H1 (cell line): ENCODE data around the gene LORICRIN. TPM values are rescaled to one million over a fixed set of nuclear protein-coding genes. Genes with fewer than 3 reads are reported as not detected.
A peak's percentile ranks its signal among the peaks of the same experiment; 100 is the strongest.

Experiments
- CTCF ChIA-PET: fragments of 300-600 bp; sonication (Branson Sonifier 250); formaldehyde crosslinking; loops from one replicate; lab custom pipeline; 2021; ENCODE audit not compliant: partially characterized antibody; lab: Charles Lee
- POLR2A ChIA-PET: fragments of 300-600 bp; sonication (Branson Sonifier 250); formaldehyde crosslinking; loops from one replicate; lab custom pipeline; 2021; ENCODE audit warnings: inconsistent platforms; ENCODE audit not compliant: partially characterized antibody; lab: Charles Lee
- DNase-seq, 2 experiments: peaks; one replicate each; pipeline versions ENCODE4 v3.0.0 to v3.0.0-alpha.2; 2010 to 2022; ENCODE audit warnings: low spot score in 2 of 2, low read depth in 1 of 2, mixed read lengths in 1 of 2
- FAIRE-seq: peaks from 2 replicates; lab custom pipeline; 2011; peaks lifted over from hg19 to GRCh38; lab: Jason Lieb, UNC
- H2AFZ ChIP-seq: 2 replicates; pipeline ENCODE4 v1.8.1; 2012; ENCODE audit warnings: low read length, inconsistent platforms
- H2AK5ac ChIP-seq: 2 replicates; pipeline ENCODE4 v1.6.1; 2013; ENCODE audit warnings: low read depth, low read length
- H2BK120ac ChIP-seq: replicated peaks from 2 replicates; pipeline ENCODE3; 2013; ENCODE audit warnings: low read depth, low read length, inconsistent platforms
- H2BK12ac ChIP-seq: 2 replicates; pipeline ENCODE4 v1.6.1; 2013; ENCODE audit warnings: low read depth, low read length
- H2BK15ac ChIP-seq: 2 replicates; pipeline ENCODE4 v1.6.1; 2013; ENCODE audit warnings: low read length
- H2BK20ac ChIP-seq: 2 replicates; pipeline ENCODE4 v1.6.1; 2013; ENCODE audit warnings: low read length
- H2BK5ac ChIP-seq: 2 replicates; pipeline ENCODE4 v1.6.1; 2013; ENCODE audit warnings: low read depth, low read length
- H3K14ac ChIP-seq: 2 replicates; pipeline ENCODE4 v1.6.1; 2013; ENCODE audit warnings: inconsistent platforms; ENCODE audit not compliant: insufficient read length
- H3K18ac ChIP-seq: 2 replicates; pipeline ENCODE4 v1.6.1; 2013; ENCODE audit warnings: low read length; ENCODE audit errors: extremely low read depth
- H3K23ac ChIP-seq: 2 replicates; pipeline ENCODE4 v1.6.1; 2013; ENCODE audit warnings: inconsistent platforms; ENCODE audit not compliant: insufficient read length
- H3K23me2 ChIP-seq: 2 replicates; pipeline ENCODE4 v1.6.1; 2013; ENCODE audit warnings: low read depth, low read length
- H3K27ac ChIP-seq: 2 replicates; pipeline ENCODE4 v1.6.1; 2011; ENCODE audit warnings: low read depth, low read length, inconsistent platforms
- H3K27me3 ChIP-seq, 4 experiments: replicated peaks in 1 of 4; 1 replicate in 1 of 4; 2 replicates in 3 of 4; pipeline versions ENCODE4 v1.6.1 to v1.8.1; 2011 to 2013; ENCODE audit warnings: low read length in 3 of 4, mild to moderate bottlenecking in 3 of 4, inconsistent platforms in 2 of 4, mixed read lengths in 2 of 4, moderate library complexity in 1 of 4; ENCODE audit not compliant: control insufficient read depth in 3 of 4, insufficient read depth in 3 of 4; ENCODE audit errors: extremely low read depth in 1 of 4
- H3K36me3 ChIP-seq, 4 experiments: 2 replicates each; pipeline versions ENCODE4 v1.6.1 to v1.8.1; 2011 to 2013; ENCODE audit warnings: mild to moderate bottlenecking in 4 of 4, low read length in 3 of 4, moderate library complexity in 2 of 4, control low read depth in 1 of 4, inconsistent platforms in 1 of 4; ENCODE audit not compliant: insufficient read depth in 4 of 4, control insufficient read depth in 2 of 4
- H3K4ac ChIP-seq: replicated peaks from 2 replicates; pipeline ENCODE3; 2013; ENCODE audit warnings: low read length, low read depth, mixed read lengths, inconsistent platforms; ENCODE audit not compliant: insufficient read length
- H3K4me1 ChIP-seq, 4 experiments: replicated peaks in 1 of 4; 1 replicate in 1 of 4; 2 replicates in 3 of 4; pipeline versions ENCODE4 v1.6.1 to v1.8.1; 2011 to 2013; ENCODE audit warnings: low read length in 3 of 4, inconsistent platforms in 2 of 4, mixed read lengths in 1 of 4; ENCODE audit not compliant: insufficient read depth in 4 of 4, control insufficient read depth in 3 of 4
- H3K4me2 ChIP-seq, 2 experiments: 2 replicates each; pipeline versions ENCODE4 v1.6.1 to v1.8.1; 2011 to 2013; ENCODE audit warnings: low read depth in 2 of 2, low read length in 2 of 2, control low read depth in 1 of 2, inconsistent platforms in 1 of 2, mild to moderate bottlenecking in 1 of 2; ENCODE audit not compliant: insufficient read depth in 1 of 2
- H3K4me3 ChIP-seq, 4 experiments: fragments of 200-600, 300-600 bp in 1 of 4; sonication (generic), shearing (Covaris generic), sonication (Bioruptor Twin) in 1 of 4; 2 replicates each; pipeline versions ENCODE4 v1.5.1 to v1.8.1; 2011 to 2016; ENCODE audit warnings: low read length in 4 of 4, low read depth in 3 of 4, control low read depth in 2 of 4, inconsistent platforms in 2 of 4, mild to moderate bottlenecking in 2 of 4, mixed read lengths in 1 of 4, moderate library complexity in 1 of 4; ENCODE audit not compliant: insufficient read depth in 2 of 4; ENCODE audit errors: extremely low read depth in 1 of 4
- H3K56ac ChIP-seq: replicated peaks from 2 replicates; pipeline ENCODE3; 2013; ENCODE audit warnings: low read depth, mild to moderate bottlenecking, mixed read lengths, low read length, inconsistent platforms; ENCODE audit not compliant: insufficient read length
- H3K79me1 ChIP-seq: 2 replicates; pipeline ENCODE4 v1.6.1; 2013; ENCODE audit warnings: low read depth, low read length, control low read depth
- H3K79me2 ChIP-seq, 2 experiments: 2 replicates each; pipeline versions ENCODE4 v1.6.1 to v1.8.1; 2012 to 2013; ENCODE audit warnings: low read length in 2 of 2, mild to moderate bottlenecking in 2 of 2, inconsistent platforms in 1 of 2; ENCODE audit not compliant: insufficient read depth in 2 of 2, control insufficient read depth in 1 of 2
- H3K9ac ChIP-seq, 4 experiments: replicated peaks in 1 of 4; 1 replicate in 1 of 4; 2 replicates in 3 of 4; pipeline versions ENCODE4 v1.6.1 to v1.8.1; 2011 to 2013; ENCODE audit warnings: low read depth in 3 of 4, low read length in 3 of 4, control low read depth in 2 of 4, mild to moderate bottlenecking in 2 of 4, moderate library complexity in 2 of 4, inconsistent platforms in 1 of 4; ENCODE audit errors: extremely low read depth in 1 of 4
- H3K9me3 ChIP-seq, 2 experiments: 2 replicates each; pipeline versions ENCODE4 v1.6.1 to v1.8.1; 2012 to 2013; ENCODE audit warnings: mild to moderate bottlenecking in 2 of 2, moderate library complexity in 2 of 2, control low read depth in 1 of 2, inconsistent platforms in 1 of 2, low read depth in 1 of 2, low read length in 1 of 2, mixed read lengths in 1 of 2; ENCODE audit not compliant: insufficient read depth in 2 of 2
- H4K20me1 ChIP-seq, 2 experiments: replicated peaks in 1 of 2; 2 replicates each; pipeline versions ENCODE3 to v1.8.1; 2011 to 2013; ENCODE audit warnings: inconsistent platforms in 2 of 2, low read length in 2 of 2, mild to moderate bottlenecking in 1 of 2; ENCODE audit not compliant: insufficient read depth in 2 of 2, control insufficient read depth in 1 of 2
- H4K5ac ChIP-seq: 2 replicates; pipeline ENCODE4 v1.6.1; 2013; ENCODE audit warnings: low read length, low read depth, mixed read lengths, inconsistent platforms; ENCODE audit not compliant: insufficient read length
- H4K8ac ChIP-seq: 2 replicates; pipeline ENCODE4 v1.8.0; 2013; ENCODE audit warnings: mild to moderate bottlenecking, moderate library complexity, low read length, inconsistent platforms; ENCODE audit not compliant: insufficient read depth; ENCODE audit errors: extremely low read depth
- H4K91ac ChIP-seq: replicated peaks from 2 replicates; pipeline ENCODE3; 2013; ENCODE audit warnings: low read length, mixed read lengths, inconsistent platforms; ENCODE audit not compliant: insufficient read length
- YY1 ChIP-seq: IDR thresholded peaks from 2 replicates; pipeline ENCODE4 v1.6.1; 2011; ENCODE audit warnings: low read depth, mild to moderate bottlenecking, low read length
- WGBS, 2 experiments: shearing (Covaris generic) in 1 of 2; methylation state at CpG; one replicate each; pipeline versions ENCODE4 v1.1.6 to v1.1.7; 2013 to 2015; ENCODE audit warnings: low lambda C conversion rate in 2 of 2, mixed read lengths in 2 of 2, inconsistent platforms in 1 of 2, low coverage in 1 of 2, missing lambda C conversion rate in 1 of 2; ENCODE audit not compliant: insufficient replicate concordance in 2 of 2, insufficient coverage in 1 of 2, insufficient read length in 1 of 2; ENCODE audit errors: extremely low coverage in 1 of 2, missing lambda C conversion rate in 1 of 2; 5-methylcytosine and 5-hydroxymethylcytosine counted together
- polyA plus RNA-seq, 7 experiments: library from polyadenylated mRNA; depleted of rRNA in 3 of 7; stranded (reverse) in 5 of 7; unstranded in 2 of 7; fragments of >200 nt in 5 of 7; fragments of 200-250 nt in 2 of 7; gene quantifications; 1 replicate in 5 of 7; 2 replicates in 1 of 7; 4 replicates in 1 of 7; pipeline versions ENCODE4 v1.2.1 to v1.2.3, GENCODE V29; 2011 to 2013; ENCODE audit warnings: missing spikeins in 2 of 7, mixed read lengths in 2 of 7
- total RNA-seq: library from RNA; stranded (reverse); fragmentation: NEBNext Ultra II Directional; extraction: Animal tissue kit (Norgen Biotek cat#: 25700); gene quantifications from 2 replicates; pipeline ENCODE4 v1.2.1, GENCODE V29; 2021

LORICRIN gene
- total and polyA plus RNA-seq, 2 of the 8 experiments (the other 6 are each of a cell fraction or from before 2014, with no cell fraction given), result not detected

DNA sequence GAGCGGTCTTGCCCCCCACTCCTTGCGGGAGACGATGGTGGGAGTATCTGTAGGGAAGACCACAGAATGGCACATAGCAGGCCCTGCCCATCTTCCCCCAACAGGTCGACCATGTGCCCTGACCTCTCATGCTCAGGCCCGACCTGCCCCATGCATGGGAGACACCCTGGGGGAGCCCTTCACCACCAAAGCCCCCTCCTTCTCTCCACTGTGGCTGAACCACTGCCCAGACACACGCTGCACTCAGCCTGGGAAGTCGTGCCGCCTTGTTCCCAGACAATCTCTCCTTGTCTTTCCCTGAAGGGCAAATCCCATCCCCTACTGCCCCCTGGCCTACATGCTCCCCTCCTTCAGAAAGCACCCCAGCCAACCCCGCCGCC is 47.7 kb downstream of the LORICRIN start:
- no peak for TF ChIP-seq YY1
- TF ChIP-seq, all 59 proteins: peak for 0
- no peak overlapping the region; the same call in 1 of the 2 replicates for H3K18ac ChIP-seq
- H3K9ac ChIP-seq, result no peak overlapping the region
- no peaks in the 10 kb centered on the region for H4K20me1 ChIP-seq
- no peak overlapping the region for H3K27ac ChIP-seq
- no peaks in the 10 kb centered on the region for H3K79me1 ChIP-seq
- H3K4ac ChIP-seq, result no peak overlapping the region
- H3K79me2 ChIP-seq, result no peaks in the 10 kb centered on the region
- H3K23me2 ChIP-seq, result no peaks in the 10 kb centered on the region
- ChIA-PET CTCF (no interaction called here), POLR2A (no interaction called here)
- DNase-seq (no peak), FAIRE-seq (no peak)
- peak overlapping the region; percentile 34; the same call in 1 of the 2 replicates for H2BK20ac ChIP-seq
- H3K4me2 ChIP-seq, result 0 out of 4 replicates have a peak overlapping the region, but pooled peaks of 1 of the 2 experiments have one; percentile 14
- H3K4me1 ChIP-seq, result peaks cover 0 to 5% (median 0%) of the 10 kb centered on the region in 4 experiments; a peak in 3 of 7 replicates
- no peaks in the 10 kb centered on the region; a peak in 1 of 7 replicates for H3K27me3 ChIP-seq
- no peak overlapping the region for H2BK120ac ChIP-seq
- peak overlapping the region; percentile 51; the same call in 1 of the 2 replicates for H4K8ac ChIP-seq
- no peak overlapping the region for H4K91ac ChIP-seq
- no peaks in the 10 kb centered on the region for H3K9me3 ChIP-seq
- H2AFZ ChIP-seq, result peak overlapping the region; percentile 38; the same call in 1 of the 2 replicates
- no peak overlapping the region for H3K23ac ChIP-seq
- H2BK5ac ChIP-seq, result no peak overlapping the region
- H3K56ac ChIP-seq, result no peak overlapping the region
- H2AK5ac ChIP-seq, result no peak overlapping the region
- no peak overlapping the region for H4K5ac ChIP-seq
- H3K14ac ChIP-seq, result no peak overlapping the region
- WGBS, 2 experiments, result 84% methylated on average over 9 of the region's 10 CpGs; no CpG with 5 or more reads in 1 of the 2 experiments
- H2BK15ac ChIP-seq, result no peak overlapping the region
- no peak overlapping the region for H3K4me3 ChIP-seq
- no peak overlapping the region for H2BK12ac ChIP-seq
- H3K36me3 ChIP-seq, result no peaks in the 10 kb centered on the region
